B cell (primary cell): ENCODE data around the gene KLF16. TPM values are rescaled to one million over a fixed set of nuclear protein-coding genes. Genes with fewer than 3 reads are reported as not detected.

Experiments
- ATAC-seq: fragments of 200-7000 bp; cut with Tn5 transposase; one replicate; pipeline ENCODE4 v1.10.0; 2021; ENCODE audit warnings: low read depth, mild to moderate bottlenecking, moderate number of reproducible peaks, moderate library complexity
- CTCF ChIA-PET: fragments of 350-600 bp; sonication (Branson Sonifier 250); formaldehyde crosslinking; loops from one replicate; lab custom pipeline; 2021; ENCODE audit warnings: antibody characterized with exemption, inconsistent platforms; lab: Charles Lee
- POLR2A ChIA-PET: fragments of 350-600 bp; sonication (Branson Sonifier 250); formaldehyde crosslinking; loops from one replicate; lab custom pipeline; 2021; ENCODE audit warnings: antibody characterized with exemption; lab: Charles Lee
- DNase-seq: peaks from one replicate; pipeline ENCODE4 v3.0.0; 2013
- H2AFZ ChIP-seq: 2 replicates; pipeline ENCODE4 v1.6.1; 2012; ENCODE audit warnings: mild to moderate bottlenecking, low read depth, low read length; ENCODE audit not compliant: insufficient read depth, poor library complexity, severe bottlenecking
- H3K27ac ChIP-seq, 2 donors: 1 replicate in 1 of 2; 2 replicates in 1 of 2; pipeline ENCODE4 v1.5.1; 2012 to 2013; ENCODE audit warnings: low read length in 2 of 2, mild to moderate bottlenecking in 2 of 2, moderate library complexity in 1 of 2
- H3K27me3 ChIP-seq, 4 experiments: fragments of 200-600 bp in 1 of 4; sonication (generic) in 1 of 4; replicated peaks in 1 of 4; 1 replicate in 2 of 4; 2 replicates in 2 of 4; pipeline versions ENCODE4 v1.6.1 to v1.7.0; 2013 to 2016; ENCODE audit warnings: low read length in 3 of 4, mild to moderate bottlenecking in 2 of 4, mixed read lengths in 1 of 4, moderate library complexity in 1 of 4; ENCODE audit not compliant: insufficient read depth in 4 of 4, control insufficient read depth in 3 of 4; ENCODE audit errors: control extremely low read depth in 1 of 4
- H3K36me3 ChIP-seq, 2 experiments: replicated peaks in 1 of 2; 1 replicate in 1 of 2; 2 replicates in 1 of 2; pipeline versions ENCODE4 v1.6.1 to v1.7.1; 2013; ENCODE audit warnings: low read length in 1 of 2; ENCODE audit not compliant: insufficient read depth in 2 of 2, control insufficient read depth in 1 of 2; ENCODE audit errors: control extremely low read depth in 1 of 2, extremely low read depth in 1 of 2
- H3K4me1 ChIP-seq, 2 donors: fragments of 200-600 bp in 1 of 2; sonication (generic) in 1 of 2; 1 replicate in 1 of 2; 2 replicates in 1 of 2; pipeline versions ENCODE4 v1.5.1 to v1.6.1; 2013 to 2017; ENCODE audit warnings: low read length in 2 of 2; ENCODE audit not compliant: control insufficient read depth in 2 of 2, insufficient read depth in 2 of 2
- H3K4me2 ChIP-seq: replicated peaks from 2 replicates; pipeline ENCODE3; 2012; ENCODE audit warnings: mild to moderate bottlenecking, low read depth, low read length; ENCODE audit not compliant: poor library complexity, severe bottlenecking
- H3K4me3 ChIP-seq, 5 experiments: fragments of 200-600 bp in 1 of 5; sonication (generic) in 1 of 5; 1 replicate in 3 of 5; 2 replicates in 2 of 5; pipeline versions ENCODE4 v1.5.1 to v1.7.0; 2011 to 2016; ENCODE audit warnings: low read length in 4 of 5, mild to moderate bottlenecking in 4 of 5, low read depth in 2 of 5, control low read depth in 1 of 5, moderate library complexity in 1 of 5; ENCODE audit not compliant: insufficient read depth in 1 of 5; ENCODE audit errors: control extremely low read depth in 1 of 5, extremely low read depth in 1 of 5
- H3K79me2 ChIP-seq: fragments of 200-600 bp; sonication (generic); one replicate; pipeline ENCODE4 v1.6.0; 2016; ENCODE audit warnings: low read length; ENCODE audit not compliant: control insufficient read depth, insufficient read depth
- H3K9ac ChIP-seq: fragments of 200-600 bp; sonication (generic); 2 replicates; pipeline ENCODE4 v1.6.1; 2017; ENCODE audit warnings: mild to moderate bottlenecking, low read length, moderate library complexity
- H3K9me3 ChIP-seq, 3 donors: one replicate each; pipeline versions ENCODE4 v1.6.1 to v1.7.1; 2013; ENCODE audit warnings: low read length in 2 of 3; ENCODE audit not compliant: control insufficient read depth in 2 of 3, insufficient read depth in 1 of 3; ENCODE audit errors: control extremely low read depth in 1 of 3
- H4K20me1 ChIP-seq: 2 replicates; pipeline ENCODE4 v1.6.0; 2012; ENCODE audit warnings: mild to moderate bottlenecking, low read length; ENCODE audit not compliant: insufficient read depth, control insufficient read depth, poor library complexity, severe bottlenecking
- H3K27ac Mint-ChIP-seq: one replicate; pipeline ENCODE4 v1.8.0; 2021; ENCODE audit warnings: mixed read lengths
- H3K27me3 Mint-ChIP-seq: one replicate; pipeline ENCODE4 v1.8.0; 2021; ENCODE audit warnings: mixed read lengths
- H3K4me1 Mint-ChIP-seq: one replicate; pipeline ENCODE4 v1.8.0; 2021; ENCODE audit warnings: mixed read lengths
- H3K4me3 Mint-ChIP-seq: one replicate; pipeline ENCODE4 v1.8.0; 2021; ENCODE audit warnings: mixed read lengths
- H3K9me3 Mint-ChIP-seq: one replicate; pipeline ENCODE4 v1.8.0; 2022; ENCODE audit warnings: mixed read lengths; ENCODE audit not compliant: insufficient read depth
- EZH2 ChIP-seq: IDR thresholded peaks from 2 replicates; pipeline ENCODE4 v1.6.1; 2012; ENCODE audit warnings: borderline replicate concordance, low read depth, mild to moderate bottlenecking, moderate library complexity, low read length; ENCODE audit not compliant: insufficient read depth, poor library complexity, severe bottlenecking
- WGBS: methylation state at CpG from one replicate; pipeline ENCODE4 v1.1.5; 2013; ENCODE audit warnings: missing lambda C conversion rate; ENCODE audit not compliant: insufficient coverage; 5-methylcytosine and 5-hydroxymethylcytosine counted together
- intact Hi-C: fragments of 100-400 bp; cut with micrococcal nuclease; formaldehyde crosslinking; loops from one replicate; pipeline ENCODE4 v1.10.0; 2022
- polyA plus RNA-seq: library from polyadenylated mRNA; depleted of rRNA; stranded (reverse); fragments of >200 nt; gene quantifications from 2 replicates; pipeline ENCODE4 v1.2.3, GENCODE V29; 2012
- total RNA-seq, 2 donors: library from RNA; stranded (reverse); fragments of 120-200 nt in 1 of 2; gene quantifications; 1 replicate in 1 of 2; 2 replicates in 1 of 2; pipeline versions ENCODE4 v1.2.3 to v1.2.4, GENCODE V29; 2013 to 2022
- TF ChIP-seq, protein P1 (sequence below): fragments of 200-600 bp; IDR thresholded peaks from one replicate; pipeline ENCODE4 v1.8.0; 2022; ENCODE audit warnings: antibody characterized with exemption, mild to moderate bottlenecking

KLF16 gene
- total and polyA plus RNA-seq, 2 donors (not counting 1 experiment from before 2014, with no cell fraction given) = 29.7 to 49.0 TPM

DNA sequence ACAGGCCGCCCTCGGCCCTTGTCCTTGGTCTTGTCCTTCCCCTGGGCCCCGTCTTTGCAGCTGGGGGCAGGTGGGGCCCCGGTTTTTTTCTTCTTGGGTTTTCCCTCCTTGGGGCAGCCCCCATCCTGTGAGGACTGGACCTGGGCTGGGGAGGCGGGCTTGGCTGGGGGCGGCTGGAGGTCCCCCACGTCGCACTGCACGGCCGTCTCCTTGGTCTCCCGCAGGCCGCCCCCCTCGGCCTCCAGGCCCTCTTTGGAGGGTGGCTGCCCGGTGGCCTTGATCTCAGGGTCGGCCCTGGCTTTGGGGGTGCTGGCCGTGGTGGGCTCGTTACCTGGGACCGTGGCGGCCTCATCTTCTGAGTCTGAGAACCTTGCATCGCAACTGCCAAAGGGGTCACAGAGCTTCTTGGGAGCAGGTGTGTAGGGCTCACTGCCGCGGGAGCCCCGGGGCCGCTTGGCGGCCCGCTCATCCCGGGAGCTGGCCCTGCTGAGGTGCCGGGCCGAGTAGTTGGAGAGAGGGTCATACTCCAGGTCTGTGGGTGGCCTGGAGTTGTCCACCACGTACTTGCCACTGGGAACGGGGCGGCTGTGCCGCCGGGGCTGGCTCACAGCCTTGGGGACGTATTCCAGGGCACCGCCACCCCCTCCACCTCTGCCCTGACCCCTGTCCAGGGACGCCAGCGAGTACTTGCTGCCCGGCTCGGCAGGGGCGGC is 35.7 kb downstream of the KLF16 start:
- Histone ChIP-seq H3K36me3 (peaks cover 0 to 50% of the 10 kb centered on the region in 2 experiments), H3K4me3 (no peak overlapping the region), H3K79me2 (peaks cover 68% of the 10 kb centered on the region), H2AFZ (no peak overlapping the region), H3K9me3 (no peaks in the 10 kb centered on the region), H3K9ac (no peak overlapping the region), H3K4me1 (peaks cover 0 to 10% of the 10 kb centered on the region in 2 donors), H3K27ac (no peak overlapping the region), H3K4me2 (no peak overlapping the region), H3K27me3 (no peaks in the 10 kb centered on the region), H4K20me1 (peaks cover 87% of the 10 kb centered on the region)
- H3K27ac Mint-ChIP-seq = no peak overlapping the region
- ChIA-PET POLR2A (no interaction called here), CTCF (interaction anchor here (1.1 to 6.1 kb wide), 3 partner anchors 11 to 282 kb away, joined by 4 to 57 read pairs (median 8); no protein-coding TSS in a partner anchor)
- no peak for TF ChIP-seq EZH2
- TF ChIP-seq, protein P1, sequence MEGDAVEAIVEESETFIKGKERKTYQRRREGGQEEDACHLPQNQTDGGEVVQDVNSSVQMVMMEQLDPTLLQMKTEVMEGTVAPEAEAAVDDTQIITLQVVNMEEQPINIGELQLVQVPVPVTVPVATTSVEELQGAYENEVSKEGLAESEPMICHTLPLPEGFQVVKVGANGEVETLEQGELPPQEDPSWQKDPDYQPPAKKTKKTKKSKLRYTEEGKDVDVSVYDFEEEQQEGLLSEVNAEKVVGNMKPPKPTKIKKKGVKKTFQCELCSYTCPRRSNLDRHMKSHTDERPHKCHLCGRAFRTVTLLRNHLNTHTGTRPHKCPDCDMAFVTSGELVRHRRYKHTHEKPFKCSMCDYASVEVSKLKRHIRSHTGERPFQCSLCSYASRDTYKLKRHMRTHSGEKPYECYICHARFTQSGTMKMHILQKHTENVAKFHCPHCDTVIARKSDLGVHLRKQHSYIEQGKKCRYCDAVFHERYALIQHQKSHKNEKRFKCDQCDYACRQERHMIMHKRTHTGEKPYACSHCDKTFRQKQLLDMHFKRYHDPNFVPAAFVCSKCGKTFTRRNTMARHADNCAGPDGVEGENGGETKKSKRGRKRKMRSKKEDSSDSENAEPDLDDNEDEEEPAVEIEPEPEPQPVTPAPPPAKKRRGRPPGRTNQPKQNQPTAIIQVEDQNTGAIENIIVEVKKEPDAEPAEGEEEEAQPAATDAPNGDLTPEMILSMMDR = no peak
- no peaks in the 10 kb centered on the region for H3K9me3 Mint-ChIP-seq
- no peaks in the 10 kb centered on the region for H3K27me3 Mint-ChIP-seq
- WGBS = 98% methylated on average over 39 of the region's 41 CpGs
- peaks cover 4% of the 10 kb centered on the region for H3K4me1 Mint-ChIP-seq
- DNase-seq = no peak
- no peak overlapping the region for H3K4me3 Mint-ChIP-seq
- ATAC-seq = no peak
- intact Hi-C loops = loop anchor here (2.0 kb wide), 1 partner anchor 39 kb away; no protein-coding TSS in a partner anchor
